ENCODE data around the gene PTPRK. TPM values are rescaled to one million over a fixed set of nuclear protein-coding genes. Genes with fewer than 3 reads are reported as not detected.

Gene PTPRK
- total and polyA plus RNA-seq, 9 of the 15 experiments (the other 6 are each of a cell fraction or from before 2014, with no cell fraction given): 0.04 to 0.51 TPM; not detected in 7

- no peak overlapping the region for H3K9ac ChIP-seq (ENCODE audit: insufficient read depth in 1 of 2, low read depth in 2 of 2, low read length in 2 of 2)
- intact Hi-C loops (cut with micrococcal nuclease) (no loop called here), in situ Hi-C loops (cut with MboI) (no loop called here)
- ChIA-PET CTCF (ENCODE audit: low intra/inter-chr PET ratio) (no interaction called here), POLR2A (no interaction called here)
- no peak overlapping the region for H3K4me3 ChIP-seq
- H4K20me1 ChIP-seq (replicated peaks; ENCODE audit: control insufficient read depth, insufficient read depth, low read length): no peaks in the 10 kb centered on the region
- FAIRE-seq (no peak), DNase-seq (ENCODE audit: extremely low read depth in 1 of 4, low spot score in 3 of 4) (no peak), ATAC-seq (no peak)
- no peaks in the 10 kb centered on the region for H3K4me1 ChIP-seq (replicated peaks in 1 of 2; ENCODE audit: control insufficient read depth in 2 of 2, insufficient read depth in 2 of 2, low read length in 2 of 2)
- H2AFZ ChIP-seq (ENCODE audit: low read depth, low read length): no peak overlapping the region
- no peak overlapping the region for H3K4me2 ChIP-seq (ENCODE audit: insufficient read depth, low read length)
- BruUV-seq (replicated peaks): no TSS peak
- no peak for TF ChIP-seq ZNF431 (CRISPR knock-in tag; IDR thresholded peaks at IDR 0.05)
- TF ChIP-seq JUN (IDR thresholded peaks at IDR 0.05; ENCODE audit: borderline replicate concordance, low read depth, low read length): no peak
- no peak for TF ChIP-seq JUN (CRISPR knock-in tag; IDR thresholded peaks at IDR 0.05; ENCODE audit: borderline replicate concordance)
- 0% methylated on average over 3 of the region's 3 CpGs for WGBS (ENCODE audit: insufficient coverage, low coverage, missing lambda C conversion rate)
- no peaks in the 10 kb centered on the region for H3K9me3 ChIP-seq (replicated peaks; ENCODE audit: control insufficient read depth, insufficient read depth, low read depth, low read length)
- H3K27ac ChIP-seq (ENCODE audit: extremely low read depth, low read depth, low read length): no peak overlapping the region
- no peaks in the 10 kb centered on the region for H3K9me1 ChIP-seq (ENCODE audit: control insufficient read depth, insufficient read depth, low read length)
- H3K79me2 ChIP-seq (ENCODE audit: control insufficient read depth, insufficient read depth, low read length): no peaks in the 10 kb centered on the region
- no peaks in the 10 kb centered on the region for H3K36me3 ChIP-seq (ENCODE audit: control insufficient read depth, insufficient read depth, low read length)
- no peaks in the 10 kb centered on the region for H3K27me3 ChIP-seq (ENCODE audit: control insufficient read depth in 2 of 2, insufficient read depth in 2 of 2, low read length in 2 of 2)
These were observed 455.3 kb downstream of the PTPRK start for GRCh38 chr6:128065072-128065471.

- Histone ChIP-seq H3K4me2 (ENCODE audit: insufficient read depth, low read length) (no peak overlapping the region), H3K27ac (ENCODE audit: extremely low read depth, low read depth, low read length) (no peak overlapping the region), H3K9me3 (replicated peaks; ENCODE audit: control insufficient read depth, insufficient read depth, low read depth, low read length) (no peaks in the 10 kb centered on the region), H3K4me3 (no peak overlapping the region), H3K79me2 (ENCODE audit: control insufficient read depth, insufficient read depth, low read length) (no peaks in the 10 kb centered on the region), H2AFZ (ENCODE audit: low read depth, low read length) (no peak overlapping the region), H3K9ac (ENCODE audit: insufficient read depth in 1 of 2, low read depth in 2 of 2, low read length in 2 of 2) (no peak overlapping the region), H3K27me3 (ENCODE audit: control insufficient read depth in 2 of 2, insufficient read depth in 2 of 2, low read length in 2 of 2) (no peaks in the 10 kb centered on the region), H3K36me3 (ENCODE audit: control insufficient read depth, insufficient read depth, low read length) (no peaks in the 10 kb centered on the region), H4K20me1 (replicated peaks; ENCODE audit: control insufficient read depth, insufficient read depth, low read length) (no peaks in the 10 kb centered on the region), H3K4me1 (replicated peaks in 1 of 2; ENCODE audit: control insufficient read depth in 2 of 2, insufficient read depth in 2 of 2, low read length in 2 of 2) (no peaks in the 10 kb centered on the region), H3K9me1 (ENCODE audit: control insufficient read depth, insufficient read depth, low read length) (no peaks in the 10 kb centered on the region)
- ChIA-PET POLR2A (no interaction called here), CTCF (ENCODE audit: low intra/inter-chr PET ratio) (no interaction called here)
- no TSS peak for BruUV-seq (replicated peaks)
- 0% methylated on average over 2 of the region's 2 CpGs for WGBS (ENCODE audit: insufficient coverage, low coverage, missing lambda C conversion rate)
- DNase-seq (ENCODE audit: extremely low read depth in 1 of 4, low spot score in 3 of 4) (no peak), FAIRE-seq (no peak), ATAC-seq (no peak)
- in situ Hi-C loops (cut with MboI): no loop called here
- no peak for TF ChIP-seq ZNF184 (CRISPR knock-in tag; IDR thresholded peaks at IDR 0.05)
- intact Hi-C loops (cut with micrococcal nuclease): no loop called here
These were observed 455.9 kb downstream of the PTPRK start for GRCh38 chr6:128064540-128064895.

Measured in K562 (cell line).